GM19455 (cell line): ENCODE data around the gene CFAP69.
A peak's percentile ranks its signal among the peaks of the same experiment; 100 is the strongest.

Experiments used
- ATAC-seq: cut with Tn5 transposase; IDR thresholded peaks from one replicate; pipeline ENCODE4 v1.9.1; 2021; ENCODE audit not compliant: unreplicated experiment

The CFAP69 gene, protein sequence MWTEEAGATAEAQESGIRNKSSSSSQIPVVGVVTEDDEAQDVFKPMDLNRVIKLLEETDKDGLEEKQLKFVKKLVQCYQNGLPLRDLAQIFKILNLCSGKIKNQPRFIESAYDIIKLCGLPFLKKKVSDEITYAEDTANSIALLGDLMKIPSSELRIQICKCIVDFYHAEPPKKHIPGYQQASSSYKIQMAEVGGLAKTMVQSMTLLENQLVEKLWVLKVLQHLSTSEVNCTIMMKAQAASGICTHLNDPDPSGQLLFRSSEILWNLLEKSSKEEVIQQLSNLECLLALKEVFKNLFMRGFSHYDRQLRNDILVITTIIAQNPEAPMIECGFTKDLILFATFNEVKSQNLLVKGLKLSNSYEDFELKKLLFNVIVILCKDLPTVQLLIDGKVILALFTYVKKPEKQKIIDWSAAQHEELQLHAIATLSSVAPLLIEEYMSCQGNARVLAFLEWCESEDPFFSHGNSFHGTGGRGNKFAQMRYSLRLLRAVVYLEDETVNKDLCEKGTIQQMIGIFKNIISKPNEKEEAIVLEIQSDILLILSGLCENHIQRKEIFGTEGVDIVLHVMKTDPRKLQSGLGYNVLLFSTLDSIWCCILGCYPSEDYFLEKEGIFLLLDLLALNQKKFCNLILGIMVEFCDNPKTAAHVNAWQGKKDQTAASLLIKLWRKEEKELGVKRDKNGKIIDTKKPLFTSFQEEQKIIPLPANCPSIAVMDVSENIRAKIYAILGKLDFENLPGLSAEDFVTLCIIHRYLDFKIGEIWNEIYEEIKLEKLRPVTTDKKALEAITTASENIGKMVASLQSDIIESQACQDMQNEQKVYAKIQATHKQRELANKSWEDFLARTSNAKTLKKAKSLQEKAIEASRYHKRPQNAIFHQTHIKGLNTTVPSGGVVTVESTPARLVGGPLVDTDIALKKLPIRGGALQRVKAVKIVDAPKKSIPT

DNA sequence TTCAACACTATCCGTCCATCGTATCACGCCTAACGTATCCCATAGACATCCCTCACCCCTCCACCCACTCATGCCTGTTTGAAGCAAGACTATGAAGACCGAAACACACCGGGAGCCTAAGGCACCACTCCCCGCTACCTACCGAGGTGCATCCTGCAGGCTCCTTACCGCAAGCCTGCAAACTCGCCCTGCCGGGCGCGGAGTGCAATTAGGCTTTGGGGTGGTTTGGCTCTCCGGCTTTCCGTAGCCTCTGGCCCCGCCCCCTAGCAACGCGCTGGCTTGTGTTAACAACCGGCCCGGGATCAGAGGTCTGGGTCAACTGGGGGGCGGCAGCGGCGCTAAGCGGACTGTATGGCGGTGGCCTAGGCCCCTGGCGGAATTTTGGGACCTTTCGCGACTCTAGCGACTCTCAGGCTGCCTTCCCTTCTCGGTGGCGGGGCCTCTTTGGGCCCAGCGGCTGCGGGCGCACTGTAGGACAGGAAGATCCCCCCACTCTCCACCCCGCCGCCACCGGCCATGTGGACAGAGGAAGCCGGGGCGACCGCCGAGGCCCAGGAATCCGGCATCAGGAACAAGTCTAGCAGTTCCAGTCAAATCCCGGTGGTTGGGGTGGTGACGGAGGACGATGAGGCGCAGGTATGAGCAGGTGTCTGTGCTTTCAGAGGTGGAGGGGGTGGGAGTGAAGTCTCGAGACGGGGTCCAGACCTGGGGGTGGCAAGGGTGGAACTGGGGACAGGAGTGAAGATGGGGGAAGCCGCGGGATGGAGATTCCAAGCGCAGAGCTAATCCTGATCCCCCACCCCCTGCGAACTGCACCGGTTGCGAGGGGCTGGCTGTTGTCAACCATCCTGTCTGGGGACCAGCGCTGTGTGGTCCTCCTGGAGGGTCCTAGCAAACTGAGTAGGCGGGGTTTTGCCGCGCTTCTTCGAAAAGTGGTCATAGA lies at the start of gene CFAP69:
Gene CFAP69, plus strand, starts transcription at position 266 of the 943 bp plus-strand sequence. Its CDS starts 251 bp downstream, at position 517.
- peak; percentile 92 for ATAC-seq

DNA sequence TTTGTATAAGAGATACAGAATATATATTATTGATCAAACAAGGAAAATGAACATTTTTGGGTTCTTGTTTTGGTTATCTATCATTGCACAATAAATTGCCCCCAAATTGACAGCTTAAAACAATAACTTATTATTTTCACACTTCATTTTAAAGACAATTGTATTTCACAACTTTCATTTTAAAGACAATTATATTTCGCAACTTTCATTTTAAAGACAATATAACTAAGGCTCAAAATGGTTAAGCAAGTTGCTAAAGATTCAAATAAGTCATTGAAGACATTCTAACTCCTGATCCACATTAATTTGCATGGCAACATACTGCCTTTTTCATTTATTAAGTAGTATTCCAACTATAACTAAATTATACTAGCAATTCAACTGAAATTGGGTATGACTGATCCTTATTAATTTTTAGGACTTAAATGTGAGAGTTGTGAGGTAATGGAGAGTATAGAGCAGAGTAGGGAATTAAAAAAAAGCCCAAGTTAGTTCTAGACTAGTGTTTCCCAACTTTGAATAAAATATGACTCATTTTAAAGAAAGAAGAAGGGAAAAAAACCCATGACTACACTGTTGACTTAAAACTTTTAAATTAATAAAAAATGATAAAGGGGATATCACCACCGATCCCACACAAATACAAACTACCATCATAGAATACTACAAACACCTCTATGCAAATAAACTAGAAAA lies 43.3 kb upstream of the CFAP69 start:
- no peak for ATAC-seq

DNA sequence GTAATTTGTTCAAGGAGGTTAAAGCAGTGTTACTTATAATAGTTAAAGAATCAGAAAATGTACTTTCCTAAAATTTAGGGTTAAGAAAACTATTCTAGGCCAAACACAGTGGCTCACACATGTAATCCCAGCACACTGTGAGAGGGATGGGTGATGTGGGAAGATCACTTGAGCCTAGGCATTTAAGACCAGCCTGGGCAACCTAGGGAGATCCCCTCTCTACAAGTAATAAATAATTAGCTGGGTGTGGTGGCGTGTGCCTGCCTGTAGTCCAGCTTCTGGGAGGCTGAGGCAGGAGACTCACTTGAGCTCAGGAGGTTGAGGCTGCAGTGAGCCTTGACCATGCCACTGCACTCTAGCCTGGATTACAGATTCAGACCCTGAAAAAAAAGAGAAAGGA lies 37.0 kb upstream of the CFAP69 start:
- ATAC-seq, result no peak

DNA sequence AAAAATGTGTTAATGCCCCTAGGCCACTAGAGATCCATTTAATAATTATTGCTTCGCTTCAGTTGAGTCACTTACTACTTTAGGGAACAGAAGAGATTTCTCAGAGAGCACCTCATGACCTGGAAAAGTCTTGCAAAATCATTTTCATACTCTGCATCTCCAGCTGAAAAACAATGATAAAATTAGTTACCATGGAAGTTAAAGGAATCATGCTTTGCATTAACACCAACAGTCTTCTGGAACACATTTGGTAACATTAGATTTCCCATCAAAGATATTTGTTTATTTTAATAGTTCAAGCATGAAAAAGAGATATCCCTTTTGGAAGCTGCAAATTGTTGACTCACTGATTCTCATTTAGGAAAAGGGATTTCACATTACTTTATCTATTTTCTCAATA lies 35.2 kb upstream of the CFAP69 start:
- no peak for ATAC-seq

DNA sequence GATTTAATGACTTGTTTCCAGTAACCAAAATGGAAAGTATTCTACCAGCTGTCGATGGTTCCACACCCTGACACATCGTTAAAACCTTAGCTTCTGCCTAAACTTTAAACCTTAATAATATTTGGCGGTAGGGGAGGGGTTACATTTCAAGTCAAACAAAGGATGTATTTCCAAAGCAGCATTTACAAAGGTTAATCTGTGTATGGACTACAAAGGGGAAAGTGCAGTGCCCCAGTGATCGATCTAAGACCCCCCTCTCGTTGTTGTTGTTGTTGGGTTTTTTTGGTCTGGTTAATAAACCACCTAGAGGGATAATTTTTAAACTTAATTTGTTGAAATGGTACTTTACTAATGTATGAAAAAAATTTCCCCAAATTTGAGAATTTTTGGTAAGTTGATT lies 34.5 kb upstream of the CFAP69 start:
- no peak for ATAC-seq

DNA sequence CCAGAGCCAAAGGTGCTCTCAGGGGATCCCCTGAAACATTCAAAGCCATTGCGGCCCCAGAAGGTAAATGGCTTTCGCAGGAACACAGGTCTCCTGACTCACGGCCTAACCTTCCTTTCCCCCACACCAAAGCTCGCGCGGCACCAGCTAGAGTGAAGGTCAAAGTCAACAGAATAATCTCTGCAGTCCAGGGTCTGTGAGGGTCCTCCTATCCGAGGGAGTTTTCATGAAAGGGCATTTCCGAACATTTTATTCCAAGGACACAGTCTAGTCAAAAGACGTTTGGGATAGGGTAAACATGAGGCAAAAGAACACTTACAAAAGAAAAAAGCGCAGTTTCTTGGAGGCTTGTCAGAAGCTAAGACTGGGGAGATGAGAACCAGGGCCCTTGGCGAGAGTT lies 34.0 kb upstream of the CFAP69 start:
- peak; percentile 10 for ATAC-seq

DNA sequence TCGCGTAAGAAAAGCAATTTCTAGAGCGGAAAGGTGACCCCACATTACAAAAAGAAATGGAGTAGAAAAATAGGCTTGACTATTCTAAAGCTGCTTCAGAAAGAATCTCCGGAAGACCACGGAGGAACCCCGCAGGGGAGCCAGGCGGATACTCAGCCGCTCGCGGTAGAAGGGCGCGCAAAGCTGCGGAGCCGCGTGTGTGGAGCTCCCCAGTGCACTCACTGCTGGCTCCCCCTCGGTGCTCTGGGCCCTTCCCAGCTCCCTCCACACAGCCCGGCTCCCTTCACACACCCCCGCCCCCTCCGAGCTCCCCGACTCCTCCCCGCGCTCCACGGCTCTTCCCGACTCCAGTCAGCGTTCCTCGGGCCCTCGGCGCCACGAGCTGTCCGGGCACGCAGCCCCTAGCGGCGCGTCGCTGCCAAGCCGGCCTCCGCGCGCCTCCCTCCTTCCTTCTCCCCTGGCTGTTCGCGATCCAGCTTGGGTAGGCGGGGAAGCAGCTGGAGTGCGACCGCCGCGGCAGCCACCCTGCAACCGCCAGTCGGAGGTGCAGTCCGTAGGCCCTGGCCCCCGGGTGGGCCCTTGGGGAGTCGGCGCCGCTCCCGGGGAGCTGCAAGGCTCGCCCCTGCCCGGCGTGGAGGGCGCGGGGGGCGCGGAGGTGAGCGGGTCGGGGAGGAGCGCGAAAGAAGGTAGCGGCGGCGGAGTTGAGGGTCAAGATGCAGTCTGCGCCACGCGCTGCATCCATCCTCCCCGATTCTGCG lies 33.4 kb upstream of the CFAP69 start, which contains the start of gene STEAP2:
Gene STEAP2, plus strand, starts transcription at position 350 of the 758 bp plus-strand sequence. CDS start 13,343 bp downstream, outside the sequence.
- ATAC-seq, result peak; percentile 74

DNA sequence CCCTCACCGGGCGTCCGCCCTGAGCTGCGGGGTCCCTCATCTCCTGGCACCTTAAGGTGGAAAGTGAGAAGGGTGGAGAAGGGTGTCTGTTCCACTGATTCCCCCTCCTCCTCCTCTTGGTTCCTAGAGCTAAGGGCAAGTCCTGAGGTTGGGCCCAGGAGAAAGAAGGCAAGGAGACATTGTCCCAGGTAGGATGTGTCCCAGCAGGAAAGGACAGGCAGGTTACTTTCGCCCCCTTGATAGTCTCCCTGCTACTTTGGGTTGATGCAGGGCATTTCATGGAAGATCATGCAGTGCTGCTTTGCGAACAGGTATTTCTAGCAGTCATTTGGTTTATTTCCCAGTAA lies 32.9 kb upstream of the CFAP69 start:
- ATAC-seq, result no peak

DNA sequence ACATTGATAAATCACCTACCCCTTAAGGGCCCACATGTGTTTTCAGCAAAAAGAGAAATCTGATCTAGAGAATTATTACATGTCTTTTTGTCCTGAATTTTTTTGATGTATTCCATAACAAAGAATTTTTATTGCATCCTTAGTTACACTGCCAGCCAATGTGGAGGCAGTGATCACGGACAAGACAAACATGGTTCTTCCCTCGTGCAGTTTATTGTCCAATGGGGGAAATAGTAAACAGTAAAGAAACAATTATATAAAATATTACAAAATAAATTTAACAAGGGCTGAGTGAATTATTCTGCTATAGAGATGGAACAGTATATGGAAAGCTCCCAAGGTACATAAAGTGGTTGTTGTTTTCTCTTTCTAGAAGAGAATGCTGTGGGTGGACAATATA lies 31.5 kb upstream of the CFAP69 start:
- ATAC-seq, result no peak

DNA sequence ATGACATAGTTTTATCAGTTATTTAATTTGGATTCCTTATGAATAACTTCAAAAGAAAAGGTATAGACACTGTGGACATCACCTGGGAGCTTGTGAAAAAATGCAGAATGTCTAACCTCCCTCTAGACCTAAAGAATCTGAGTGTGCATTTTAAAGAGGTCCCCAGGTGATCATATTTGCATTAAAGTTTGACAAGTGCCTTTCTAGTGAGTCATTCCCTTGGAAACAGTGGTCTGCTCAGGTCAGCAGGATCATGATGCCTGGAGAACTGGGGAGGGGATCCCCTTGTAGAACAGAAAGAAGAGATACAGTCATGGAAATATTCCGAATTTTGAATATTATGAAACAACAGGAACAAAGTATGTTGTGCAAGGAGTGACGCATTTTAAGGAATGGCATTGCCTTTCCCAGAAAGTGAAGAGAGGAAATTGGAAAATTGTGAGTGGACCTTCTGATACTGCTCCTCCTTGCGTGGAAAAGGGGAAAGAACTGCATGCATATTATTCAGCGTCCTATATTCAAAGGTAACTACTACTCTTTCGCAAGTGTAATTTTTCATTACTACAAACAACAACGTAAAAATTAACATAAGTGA lies 28.8 kb upstream of the CFAP69 start:
- ATAC-seq, result no peak

DNA sequence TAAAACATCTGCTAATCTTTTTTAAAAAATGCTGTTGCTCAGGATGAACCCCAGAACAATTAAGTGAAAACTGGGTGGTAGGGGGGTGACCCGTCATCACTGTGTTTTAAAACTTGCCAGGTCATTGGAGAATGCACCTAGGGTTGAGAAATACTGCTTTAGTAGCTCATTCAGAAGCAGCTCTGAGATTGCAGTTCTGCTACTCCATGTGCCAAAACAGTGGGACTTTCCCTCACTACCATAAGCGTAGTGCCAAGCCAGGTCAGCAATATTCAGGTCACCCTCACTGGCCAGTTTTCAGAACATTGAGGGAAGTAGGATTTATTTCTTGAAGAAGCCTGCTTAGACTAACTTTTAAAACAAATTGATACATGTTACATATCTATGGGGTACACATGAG lies 28.2 kb upstream of the CFAP69 start:
- ATAC-seq, result no peak

DNA sequence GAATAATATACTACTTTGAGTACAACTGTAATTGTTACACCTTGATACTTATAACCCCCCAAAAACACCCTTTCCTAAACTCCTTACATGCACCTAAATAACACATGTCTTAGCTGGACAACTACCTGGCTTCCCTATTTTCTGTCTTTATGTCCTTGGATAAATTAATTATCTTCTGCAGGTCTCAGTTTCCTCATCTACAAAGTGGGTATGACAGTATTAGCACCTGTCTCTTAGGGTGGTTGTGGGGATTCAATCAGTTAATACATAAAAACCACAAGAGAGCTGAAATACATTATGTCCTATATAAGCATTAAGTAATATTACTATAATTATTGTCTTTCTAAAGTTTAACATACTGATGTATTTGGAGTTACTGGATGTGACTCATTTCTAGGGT lies 22.6 kb upstream of the CFAP69 start:
- ATAC-seq, result no peak

DNA sequence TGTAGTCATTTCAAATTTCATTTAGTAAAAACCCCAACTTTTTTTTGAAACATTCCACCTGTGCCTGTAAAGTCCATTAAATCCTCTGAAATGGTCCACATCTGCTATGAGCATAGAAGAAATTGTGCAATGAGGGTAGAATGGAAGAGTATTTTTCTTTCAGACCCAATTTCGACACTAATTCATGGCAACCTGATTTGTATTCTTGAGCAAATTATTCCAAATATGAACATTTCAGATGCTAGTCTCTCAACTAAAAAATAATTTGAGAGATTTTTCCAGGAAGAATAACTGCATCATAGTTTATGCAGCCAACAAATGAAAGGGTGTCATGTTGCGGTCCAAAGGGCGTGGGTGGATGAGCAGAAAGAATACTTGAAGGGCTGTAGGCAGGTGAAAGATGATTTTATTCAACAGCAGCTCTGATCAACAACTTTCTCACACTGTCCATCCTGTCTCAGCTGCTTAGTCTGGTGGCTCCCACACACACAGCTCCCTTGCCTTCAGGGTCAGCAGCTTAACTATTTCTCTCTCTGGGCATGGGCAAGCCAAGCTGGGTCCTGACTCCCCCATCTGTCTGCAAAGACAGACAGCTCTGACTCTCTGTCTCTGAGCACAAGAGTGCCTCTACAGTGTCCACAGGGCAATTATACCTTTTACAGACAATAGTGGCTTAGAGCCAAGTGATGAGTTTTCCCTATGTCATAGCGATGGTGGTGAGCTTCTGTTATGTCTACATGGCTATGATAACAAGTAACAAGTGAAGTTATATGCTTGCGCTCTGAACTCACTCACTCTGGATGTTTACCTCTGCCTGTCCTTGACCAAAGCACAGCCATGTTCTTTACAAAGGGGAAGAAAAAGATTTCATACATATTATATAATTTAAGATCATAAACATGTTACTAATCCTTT lies 21.9 kb upstream of the CFAP69 start:
- no peak for ATAC-seq

DNA sequence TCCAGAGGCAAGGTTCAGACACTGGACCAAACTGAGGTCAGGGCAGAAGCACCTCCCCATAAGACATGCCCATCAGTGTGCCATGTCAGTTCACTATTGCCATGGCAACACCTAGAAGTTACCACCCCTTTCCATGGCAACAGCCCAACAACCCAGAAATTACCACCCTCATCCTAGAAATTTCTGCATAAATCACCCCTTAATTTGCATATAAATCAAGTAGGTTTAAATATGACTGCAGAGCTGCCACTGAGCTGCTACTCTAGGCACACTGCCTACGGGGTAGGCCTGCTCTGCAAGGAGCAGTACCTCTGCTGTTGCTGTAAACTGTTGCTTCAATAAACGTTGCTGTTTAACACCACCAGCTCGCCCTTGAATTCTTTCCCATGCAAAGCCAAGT lies 20.8 kb upstream of the CFAP69 start:
- ATAC-seq, result no peak

DNA sequence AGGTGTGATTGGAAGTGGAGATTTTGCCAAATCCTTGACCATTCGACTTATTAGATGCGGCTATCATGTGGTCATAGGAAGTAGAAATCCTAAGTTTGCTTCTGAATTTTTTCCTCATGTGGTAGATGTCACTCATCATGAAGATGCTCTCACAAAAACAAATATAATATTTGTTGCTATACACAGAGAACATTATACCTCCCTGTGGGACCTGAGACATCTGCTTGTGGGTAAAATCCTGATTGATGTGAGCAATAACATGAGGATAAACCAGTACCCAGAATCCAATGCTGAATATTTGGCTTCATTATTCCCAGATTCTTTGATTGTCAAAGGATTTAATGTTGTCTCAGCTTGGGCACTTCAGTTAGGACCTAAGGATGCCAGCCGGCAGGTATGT lies 19.8 kb upstream of the CFAP69 start:
- ATAC-seq, result no peak

DNA sequence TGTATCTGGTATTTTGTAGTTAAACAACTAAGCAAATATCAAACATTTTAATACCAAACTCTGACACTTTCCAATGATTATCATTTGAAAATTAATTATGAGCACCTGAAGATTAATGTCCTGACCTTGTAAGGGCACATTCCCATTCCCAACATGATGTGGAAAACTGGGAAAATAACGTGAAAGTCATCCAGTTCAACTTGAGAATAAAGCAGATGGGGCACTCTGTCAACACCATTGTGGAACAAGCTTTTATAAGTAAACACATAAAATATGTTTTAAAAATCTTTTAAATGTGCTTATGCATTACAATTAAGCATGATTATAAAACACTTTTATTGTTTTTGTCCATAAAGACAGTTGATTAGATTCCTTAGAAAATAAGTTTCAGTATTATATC lies 19.4 kb upstream of the CFAP69 start:
- no peak for ATAC-seq

DNA sequence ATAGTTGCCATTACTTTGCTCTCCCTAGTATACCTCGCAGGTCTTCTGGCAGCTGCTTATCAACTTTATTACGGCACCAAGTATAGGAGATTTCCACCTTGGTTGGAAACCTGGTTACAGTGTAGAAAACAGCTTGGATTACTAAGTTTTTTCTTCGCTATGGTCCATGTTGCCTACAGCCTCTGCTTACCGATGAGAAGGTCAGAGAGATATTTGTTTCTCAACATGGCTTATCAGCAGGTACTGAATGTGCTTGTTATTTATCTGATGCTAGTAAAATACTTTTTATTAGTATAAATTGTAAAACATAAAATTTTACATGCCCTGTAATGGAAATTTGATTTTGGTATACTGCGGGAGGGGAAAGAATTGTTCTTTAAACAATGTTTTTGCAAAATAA lies 17.7 kb upstream of the CFAP69 start:
- no peak for ATAC-seq

DNA sequence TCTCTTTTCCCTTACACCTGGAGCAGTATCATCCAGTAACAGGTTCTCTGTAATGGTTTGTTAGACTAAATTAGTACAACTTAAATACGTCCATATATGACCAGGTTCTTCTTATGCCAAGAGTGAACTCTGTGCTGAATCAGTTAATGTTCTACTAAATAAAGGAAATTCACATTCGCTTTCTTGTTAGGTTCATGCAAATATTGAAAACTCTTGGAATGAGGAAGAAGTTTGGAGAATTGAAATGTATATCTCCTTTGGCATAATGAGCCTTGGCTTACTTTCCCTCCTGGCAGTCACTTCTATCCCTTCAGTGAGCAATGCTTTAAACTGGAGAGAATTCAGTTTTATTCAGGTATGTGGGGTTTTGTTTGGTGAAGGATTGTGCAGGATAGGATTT lies 15.3 kb upstream of the CFAP69 start:
- ATAC-seq, result no peak
